Neural cell (in vitro differentiated cells): Measurements from ENCODE around the gene SPEF1. TPM values are rescaled to one million over a fixed set of nuclear protein-coding genes. Genes with fewer than 3 reads are reported as not detected.

Source experiments
- H2AFZ ChIP-seq: fragments of 200-600, 300-800 bp; sonication (generic), shearing (Covaris generic); 2 replicates; pipeline ENCODE4 v1.6.0; 2014; ENCODE audit warnings: low read depth, mild to moderate bottlenecking, antibody characterized with exemption, low read length, moderate library complexity
- H3F3A ChIP-seq: fragments of 200-600 bp; shearing (Covaris generic); 2 replicates; pipeline ENCODE4 v1.6.1; 2016; ENCODE audit warnings: mild to moderate bottlenecking, moderate library complexity, mixed read lengths, antibody characterized with exemption, low read length; ENCODE audit not compliant: insufficient read depth, poor library complexity, severe bottlenecking
- H3K27ac ChIP-seq: fragments of 200-600, 300-800 bp; sonication (generic), shearing (Covaris generic); 2 replicates; pipeline ENCODE4 v1.5.1; 2014; ENCODE audit warnings: mild to moderate bottlenecking, low read length, moderate library complexity
- H3K27me3 ChIP-seq: fragments of 300-800, 200-600 bp; sonication (generic), shearing (Covaris generic); 2 replicates; pipeline ENCODE4 v1.6.0; 2014; ENCODE audit warnings: mild to moderate bottlenecking, low read depth, low read length, moderate library complexity; ENCODE audit not compliant: insufficient read depth
- H3K36me3 ChIP-seq: fragments of 300-800, 200-600 bp; sonication (generic), shearing (Covaris generic); 2 replicates; pipeline ENCODE4 v1.5.1; 2014; ENCODE audit warnings: mild to moderate bottlenecking, antibody characterized with exemption, low read length, moderate library complexity; ENCODE audit not compliant: insufficient read depth
- H3K4me2 ChIP-seq: fragments of 300-800, 200-600 bp; sonication (generic), shearing (Covaris generic); 2 replicates; pipeline ENCODE4 v1.6.0; 2014; ENCODE audit warnings: mild to moderate bottlenecking, low read length
- H3K4me3 ChIP-seq: fragments of 300-800, 200-600 bp; sonication (generic), shearing (Covaris generic); 2 replicates; pipeline ENCODE4 v1.5.1; 2014; ENCODE audit warnings: mild to moderate bottlenecking, low read length, moderate library complexity
- H3K79me2 ChIP-seq: fragments of 200-600 bp; shearing (Covaris generic); replicated peaks from 2 replicates; pipeline ENCODE4 v1.6.0; 2014; ENCODE audit warnings: mild to moderate bottlenecking, low read length, moderate library complexity; ENCODE audit not compliant: insufficient read depth
- H3K9ac ChIP-seq: fragments of 300-800, 200-600 bp; sonication (generic), shearing (Covaris generic); 2 replicates; pipeline ENCODE4 v1.6.1; 2016; ENCODE audit warnings: mild to moderate bottlenecking, low read length, mixed read lengths
- H3K9me2 ChIP-seq: fragments of 200-600 bp; shearing (Covaris generic); 2 replicates; pipeline ENCODE4 v1.6.1; 2016; ENCODE audit warnings: mild to moderate bottlenecking, low read length, mixed read lengths; ENCODE audit not compliant: insufficient read depth
- H3K9me3 ChIP-seq: fragments of 200-600, 300-800 bp; sonication (generic), shearing (Covaris generic); 2 replicates; pipeline ENCODE4 v1.6.1; 2016; ENCODE audit warnings: mild to moderate bottlenecking, mixed run types, low read length, moderate library complexity, mixed read lengths
- H4K20me1 ChIP-seq: fragments of 200-600 bp; shearing (Covaris generic); 2 replicates; pipeline ENCODE4 v1.6.1; 2016; ENCODE audit warnings: mild to moderate bottlenecking, mixed run types; ENCODE audit not compliant: insufficient read depth
- EP300 ChIP-seq: fragments of 450-650 bp; conservative IDR thresholded peaks from 2 replicates; pipeline ENCODE4 v1.6.1; 2014; ENCODE audit warnings: antibody characterized with exemption, mild to moderate bottlenecking, moderate library complexity; ENCODE audit not compliant: poor library complexity, severe bottlenecking
- EZH2 ChIP-seq: fragments of 200-600, 300-800 bp; shearing (Covaris generic), sonication (generic); IDR thresholded peaks from 2 replicates; pipeline ENCODE4 v1.6.1; 2014; ENCODE audit warnings: antibody characterized with exemption, low read length, borderline replicate concordance, mild to moderate bottlenecking; ENCODE audit not compliant: insufficient read depth, poor library complexity, severe bottlenecking
- MXI1 ChIP-seq: fragments of 450-650 bp; conservative IDR thresholded peaks from 2 replicates; pipeline ENCODE4 v1.6.1; 2014; ENCODE audit warnings: antibody characterized with exemption, mild to moderate bottlenecking; ENCODE audit not compliant: poor library complexity, severe bottlenecking
- POLR2AphosphoS5 ChIP-seq: IDR thresholded peaks from 2 replicates; pipeline ENCODE4 v1.6.1; 2012
- RAD21 ChIP-seq: fragments of 450-650 bp; conservative IDR thresholded peaks from 2 replicates; pipeline ENCODE4 v1.6.1; 2014; ENCODE audit warnings: antibody characterized with exemption, mild to moderate bottlenecking, moderate library complexity
- REST ChIP-seq: IDR thresholded peaks from 2 replicates; pipeline ENCODE4 v1.6.1; 2012; ENCODE audit warnings: borderline replicate concordance
- SMC3 ChIP-seq: fragments of 450-650 bp; conservative IDR thresholded peaks from 2 replicates; pipeline ENCODE4 v1.6.1; 2014; ENCODE audit warnings: antibody characterized with exemption, mild to moderate bottlenecking, moderate library complexity; ENCODE audit not compliant: poor library complexity
- polyA plus RNA-seq: library from polyadenylated mRNA; depleted of rRNA; stranded (reverse); fragments of >200 nt; gene quantifications from 2 replicates; pipeline ENCODE4 v1.2.3, GENCODE V29; 2014

SPEF1 gene
- polyA plus RNA-seq, 1 donor from 2014 or later = 0.58 TPM

GRCh38 chr20:3825526-3825925, 44.3 kb upstream of the SPEF1 start:
- TF ChIP-seq EP300 (no peak), SMC3 (no peak), RAD21 (no peak), POLR2AphosphoS5 (no peak)
- Histone ChIP-seq H3K9ac (no peak overlapping the region), H3F3A (no peaks in the 10 kb centered on the region), H3K27me3 (no peaks in the 10 kb centered on the region), H3K9me2 (no peaks in the 10 kb centered on the region), H3K27ac (no peak overlapping the region), H3K4me3 (no peak overlapping the region), H3K36me3 (no peaks in the 10 kb centered on the region), H3K4me2 (no peak overlapping the region), H4K20me1 (no peaks in the 10 kb centered on the region), H3K79me2 (peaks cover 6% of the 10 kb centered on the region), H2AFZ (no peak overlapping the region), H3K9me3 (no peaks in the 10 kb centered on the region)

DNA sequence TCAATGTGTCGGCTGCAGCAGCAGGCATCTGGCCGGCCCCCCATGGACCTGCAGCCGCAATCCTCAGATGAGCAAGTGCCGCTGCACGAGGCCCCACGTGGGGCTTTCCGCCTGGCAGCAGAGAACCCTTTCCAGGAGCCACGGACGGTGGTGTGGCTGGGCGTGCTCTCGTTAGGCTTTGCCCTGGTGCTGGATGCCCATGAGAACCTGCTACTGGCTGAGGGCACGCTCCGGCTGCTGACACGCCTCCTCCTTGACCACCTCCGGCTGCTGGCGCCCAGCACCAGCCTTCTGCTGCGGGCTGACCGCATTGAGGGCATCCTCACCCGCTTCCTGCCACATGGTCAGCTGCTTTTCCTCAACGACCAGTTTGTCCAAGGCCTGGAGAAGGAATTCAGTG, 42.6 kb upstream of the SPEF1 start:
- Histone ChIP-seq H3K4me2 (no peak overlapping the region), H2AFZ (no peak overlapping the region), H3K9me3 (no peaks in the 10 kb centered on the region)

DNA sequence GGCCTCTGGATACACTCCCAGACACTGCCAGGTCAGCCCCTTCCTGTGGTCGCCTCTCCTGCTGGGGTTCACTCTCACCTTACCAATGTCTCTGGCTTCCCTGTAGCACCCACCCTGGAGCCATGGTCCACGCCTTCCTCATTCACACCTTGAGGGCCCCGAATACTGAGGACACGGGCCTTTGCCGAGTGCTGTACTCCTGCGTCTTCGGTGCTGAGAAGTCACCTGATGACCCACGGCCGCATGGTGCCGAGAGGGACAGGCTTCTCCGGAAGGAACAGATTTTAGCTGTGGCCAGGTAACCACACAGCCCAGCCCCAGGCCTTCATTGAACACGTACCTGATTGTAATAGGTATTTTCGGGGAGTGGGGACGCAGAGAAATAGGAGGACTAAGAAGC, 40.7 kb upstream of the SPEF1 start:
- TF ChIP-seq REST = no peak
- no peak for TF ChIP-seq EZH2
- TF ChIP-seq POLR2AphosphoS5 = no peak
- no peak for TF ChIP-seq SMC3
- TF ChIP-seq MXI1 = no peak
- H3K27me3 ChIP-seq = no peaks in the 10 kb centered on the region
- no peaks in the 10 kb centered on the region for H4K20me1 ChIP-seq
- no peak overlapping the region for H3K4me2 ChIP-seq
- H3K4me3 ChIP-seq = no peak overlapping the region
- no peaks in the 10 kb centered on the region for H3K36me3 ChIP-seq
- no peak overlapping the region for H3K27ac ChIP-seq
- no peak overlapping the region for H3K9ac ChIP-seq
- H3K9me2 ChIP-seq = no peaks in the 10 kb centered on the region
- H3K79me2 ChIP-seq = peaks cover 6% of the 10 kb centered on the region
- H3F3A ChIP-seq = peaks cover 7% of the 10 kb centered on the region
- H3K9me3 ChIP-seq = no peaks in the 10 kb centered on the region
- H2AFZ ChIP-seq = no peak overlapping the region

More for the DNA sequence above, 42.6 kb upstream of the SPEF1 start:
- H3K4me3 ChIP-seq = no peak overlapping the region
- peaks cover 6% of the 10 kb centered on the region for H3K79me2 ChIP-seq
- H3K27me3 ChIP-seq = no peaks in the 10 kb centered on the region
- no peaks in the 10 kb centered on the region for H3K9me2 ChIP-seq
- H3K27ac ChIP-seq = no peak overlapping the region
- no peaks in the 10 kb centered on the region for H3K36me3 ChIP-seq
- no peaks in the 10 kb centered on the region for H4K20me1 ChIP-seq
- TF ChIP-seq REST (no peak), EP300 (no peak), SMC3 (no peak)
- H3K9ac ChIP-seq = no peak overlapping the region
- H3F3A ChIP-seq = peaks cover 7% of the 10 kb centered on the region
